Type B pancreatic cell (in vitro differentiated cells): ENCODE data around the gene P3H1. TPM values are rescaled to one million over a fixed set of nuclear protein-coding genes. Genes with fewer than 3 reads are reported as not detected.
A peak's percentile ranks its signal among the peaks of the same experiment; 100 is the strongest.
"Not testable (repeated sequence)": the region's sequence is repeated elsewhere in the genome, so short reads cannot be mapped to it uniquely, and the experiment has no call there.

Experiments used
- DNase-seq: peaks from one replicate; pipeline ENCODE4 v3.0.0; 2021; ENCODE audit warnings: mixed read lengths; ENCODE audit not compliant: unreplicated experiment; ENCODE audit errors: extremely low spot score
- H3K27ac Mint-ChIP-seq: 2 replicates; pipeline ENCODE4 v1.8.0; 2021; ENCODE audit warnings: mild to moderate bottlenecking, mixed read lengths
- H3K27me3 Mint-ChIP-seq: 2 replicates; pipeline ENCODE4 v1.8.0; 2021; ENCODE audit warnings: mixed read lengths
- H3K36me3 Mint-ChIP-seq: 2 replicates; pipeline ENCODE4 v1.8.0; 2021; ENCODE audit warnings: mixed read lengths
- H3K4me1 Mint-ChIP-seq: one replicate; pipeline ENCODE4 v1.8.0; 2021; ENCODE audit warnings: mixed read lengths; ENCODE audit not compliant: unreplicated experiment
- H3K4me3 Mint-ChIP-seq: 2 replicates; pipeline ENCODE4 v1.8.0; 2021; ENCODE audit warnings: mild to moderate bottlenecking, mixed read lengths
- H3K9me3 Mint-ChIP-seq: 2 replicates; pipeline ENCODE4 v1.8.0; 2021; ENCODE audit warnings: mixed read lengths
- total RNA-seq: library from RNA; stranded (reverse); gene quantifications from 2 replicates; pipeline ENCODE4 v1.2.1, GENCODE V29; 2021; ENCODE audit warnings: low replicate concordance
- TF ChIP-seq, protein P1 (sequence below): fragments of 200-600 bp; sonication (generic); conservative IDR thresholded peaks from 2 replicates; pipeline ENCODE4 v1.5.0; 2021; ENCODE audit warnings: antibody characterized with exemption, mild to moderate bottlenecking

P3H1 gene
- total RNA-seq, 1 donor from 2014 or later, result 77.2 TPM

- Mint-ChIP-seq H3K27ac (no peak overlapping the region), H3K36me3 (peaks cover 53% of the 10 kb centered on the region), H3K4me1 (peaks cover 7% of the 10 kb centered on the region), H3K4me3 (no peak overlapping the region), H3K9me3 (peaks cover 13% of the 10 kb centered on the region), H3K27me3 (no peaks in the 10 kb centered on the region)
- no peak for DNase-seq
- TF ChIP-seq, protein P1, sequence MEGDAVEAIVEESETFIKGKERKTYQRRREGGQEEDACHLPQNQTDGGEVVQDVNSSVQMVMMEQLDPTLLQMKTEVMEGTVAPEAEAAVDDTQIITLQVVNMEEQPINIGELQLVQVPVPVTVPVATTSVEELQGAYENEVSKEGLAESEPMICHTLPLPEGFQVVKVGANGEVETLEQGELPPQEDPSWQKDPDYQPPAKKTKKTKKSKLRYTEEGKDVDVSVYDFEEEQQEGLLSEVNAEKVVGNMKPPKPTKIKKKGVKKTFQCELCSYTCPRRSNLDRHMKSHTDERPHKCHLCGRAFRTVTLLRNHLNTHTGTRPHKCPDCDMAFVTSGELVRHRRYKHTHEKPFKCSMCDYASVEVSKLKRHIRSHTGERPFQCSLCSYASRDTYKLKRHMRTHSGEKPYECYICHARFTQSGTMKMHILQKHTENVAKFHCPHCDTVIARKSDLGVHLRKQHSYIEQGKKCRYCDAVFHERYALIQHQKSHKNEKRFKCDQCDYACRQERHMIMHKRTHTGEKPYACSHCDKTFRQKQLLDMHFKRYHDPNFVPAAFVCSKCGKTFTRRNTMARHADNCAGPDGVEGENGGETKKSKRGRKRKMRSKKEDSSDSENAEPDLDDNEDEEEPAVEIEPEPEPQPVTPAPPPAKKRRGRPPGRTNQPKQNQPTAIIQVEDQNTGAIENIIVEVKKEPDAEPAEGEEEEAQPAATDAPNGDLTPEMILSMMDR, result no peak
Measured at GRCh38 chr1:42753070-42753469, 13.8 kb downstream of the P3H1 start.

DNA sequence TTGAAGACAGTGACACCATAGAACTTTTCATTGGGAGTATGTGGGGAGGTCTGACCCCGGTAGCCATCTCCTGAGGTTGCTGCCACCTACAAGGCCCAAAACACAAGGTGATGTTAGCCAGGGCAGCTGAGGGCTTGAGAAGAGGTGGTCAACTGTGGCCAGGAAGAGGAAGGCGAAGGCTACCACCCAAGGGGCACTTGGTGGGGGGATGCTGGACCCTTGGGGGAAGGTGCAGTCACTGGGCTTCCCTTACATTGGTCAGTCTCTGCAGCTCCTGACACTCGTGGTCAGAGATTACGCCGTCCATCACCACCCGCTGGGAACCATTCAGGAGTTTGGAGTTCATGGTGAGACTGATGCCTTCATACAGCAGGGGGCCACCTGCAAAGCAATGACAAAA is 14.5 kb downstream of the P3H1 start:
- TF ChIP-seq, protein P1, result no peak
- Mint-ChIP-seq H3K9me3 (peaks cover 13% of the 10 kb centered on the region), H3K4me3 (no peak overlapping the region), H3K27me3 (no peaks in the 10 kb centered on the region), H3K27ac (no peak overlapping the region), H3K36me3 (peaks cover 53% of the 10 kb centered on the region), H3K4me1 (peaks cover 4% of the 10 kb centered on the region)
- no peak for DNase-seq

DNA sequence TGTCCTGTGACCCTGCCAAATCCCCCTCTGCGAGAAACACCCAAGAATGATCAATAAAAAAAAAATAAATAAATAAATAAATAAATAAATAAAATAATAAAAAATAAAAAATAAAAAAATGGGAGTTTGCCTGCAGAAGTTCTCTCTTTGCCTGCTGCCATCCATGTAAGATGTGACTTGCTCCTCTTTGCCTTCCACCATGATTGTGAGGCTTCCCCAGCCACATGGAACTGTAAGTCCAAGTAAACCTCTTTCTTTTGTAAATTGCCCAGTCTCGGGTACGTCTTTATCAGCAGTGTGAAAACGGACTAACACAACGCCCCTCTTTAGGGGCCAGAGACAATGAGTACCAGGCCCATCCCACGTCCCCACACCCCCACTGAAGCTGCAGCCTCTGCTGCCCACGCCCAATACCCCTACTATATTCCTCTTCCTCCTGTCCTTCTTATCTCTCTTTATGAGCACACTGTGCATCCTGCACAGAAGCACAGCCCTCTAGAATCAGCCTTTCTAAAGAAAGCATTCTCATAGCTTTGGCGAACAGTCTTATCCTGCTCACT is 15.2 kb downstream of the P3H1 start:
- H3K4me1 Mint-ChIP-seq, H3K4me3 Mint-ChIP-seq, H3K27ac Mint-ChIP-seq, DNase-seq, H3K27me3 Mint-ChIP-seq: not testable (repeated sequence)
- peaks cover 50% of the 10 kb centered on the region for H3K36me3 Mint-ChIP-seq
- peaks cover 13% of the 10 kb centered on the region for H3K9me3 Mint-ChIP-seq

- peaks cover 13% of the 10 kb centered on the region for H3K9me3 Mint-ChIP-seq
- no peak for DNase-seq
- no peak overlapping the region for H3K27ac Mint-ChIP-seq
- TF ChIP-seq, protein P1, result no peak
- no peaks in the 10 kb centered on the region for H3K4me1 Mint-ChIP-seq
- H3K27me3 Mint-ChIP-seq, result no peaks in the 10 kb centered on the region
- no peak overlapping the region for H3K4me3 Mint-ChIP-seq
- H3K36me3 Mint-ChIP-seq, result peaks cover 40% of the 10 kb centered on the region
Measured at GRCh38 chr1:42750041-42750440, 16.8 kb downstream of the P3H1 start.

GRCh38 chr1:42748461-42749410 is 18.1 kb downstream of the P3H1 start:
- Mint-ChIP-seq H3K4me1 (peaks cover 1% of the 10 kb centered on the region), H3K4me3 (no peak overlapping the region), H3K27ac (peak overlapping the region; percentile 41), H3K9me3 (peaks cover 13% of the 10 kb centered on the region), H3K36me3 (peaks cover 31% of the 10 kb centered on the region), H3K27me3 (no peaks in the 10 kb centered on the region)
- no peak for DNase-seq
- TF ChIP-seq, protein P1, result no peak

GRCh38 chr1:42748021-42748420 is 18.8 kb downstream of the P3H1 start:
- peaks cover 10% of the 10 kb centered on the region for H3K9me3 Mint-ChIP-seq
- no peaks in the 10 kb centered on the region for H3K27me3 Mint-ChIP-seq
- TF ChIP-seq, protein P1, result no peak
- DNase-seq, result no peak
- no peak overlapping the region for H3K4me3 Mint-ChIP-seq
- no peak overlapping the region for H3K27ac Mint-ChIP-seq
- peaks cover 8% of the 10 kb centered on the region for H3K4me1 Mint-ChIP-seq
- H3K36me3 Mint-ChIP-seq, result peaks cover 27% of the 10 kb centered on the region
